KOPT-K1 (cell line): Measurements from ENCODE around the gene SIPA1.
A peak's percentile ranks its signal among the peaks of the same experiment; 100 is the strongest.

Source experiments
- H3K27ac ChIP-seq: fragments of 200-600 bp; sonication (generic); 2 replicates; pipeline ENCODE4 v1.5.1; 2016; ENCODE audit warnings: antibody characterized with exemption, mild to moderate bottlenecking, low read depth, low read length; ENCODE audit not compliant: poor library complexity, severe bottlenecking
- H3K36me3 ChIP-seq: fragments of 200-600 bp; sonication (generic); 2 replicates; pipeline ENCODE4 v1.5.1; 2017; ENCODE audit warnings: antibody characterized with exemption, mild to moderate bottlenecking, low read length, moderate library complexity; ENCODE audit not compliant: insufficient read depth
- H3K9me3 ChIP-seq: fragments of 200-600 bp; sonication (generic); 2 replicates; pipeline ENCODE4 v1.5.1; 2017; ENCODE audit warnings: antibody characterized with exemption, low read length, mild to moderate bottlenecking; ENCODE audit not compliant: insufficient read depth, poor library complexity, severe bottlenecking

SIPA1 gene

DNA sequence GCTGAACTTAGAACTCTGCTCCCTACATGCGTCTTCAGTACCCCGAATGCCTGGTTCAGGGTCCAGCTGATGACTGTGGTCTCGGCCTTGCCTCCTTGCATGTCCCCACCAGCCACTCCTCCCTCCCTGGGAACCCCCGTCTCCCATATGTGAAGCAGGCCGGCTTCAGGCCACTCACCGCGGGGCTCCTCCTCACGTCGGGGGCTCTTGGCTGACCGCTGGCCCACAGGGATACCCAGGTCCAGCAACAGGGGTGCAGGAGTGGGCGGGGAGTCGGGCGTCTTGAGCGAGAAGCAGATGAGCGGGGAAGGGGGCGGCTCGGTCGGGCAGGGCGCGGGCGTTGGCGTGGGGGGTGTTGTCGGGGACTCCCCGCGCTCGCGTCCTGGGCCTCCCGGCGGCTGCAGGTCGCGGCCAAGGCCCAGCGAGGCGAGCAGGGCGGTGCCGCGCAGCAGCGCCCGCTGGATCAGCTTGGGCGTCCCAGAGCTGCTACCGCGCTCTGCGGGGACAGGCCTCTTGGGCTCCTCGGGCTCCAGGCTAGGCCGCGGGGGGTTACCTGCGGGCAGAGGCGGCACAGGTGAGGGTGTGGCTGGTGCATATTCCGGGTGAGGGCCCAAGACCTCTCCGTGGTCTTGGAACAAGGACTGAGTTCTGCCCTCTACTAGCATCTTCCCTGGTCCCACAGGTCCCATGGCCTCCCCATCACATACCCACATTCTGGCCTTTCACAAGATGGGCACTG is 38.5 kb upstream of the SIPA1 start:
- H3K27ac ChIP-seq = no peak overlapping the region
- H3K9me3 ChIP-seq = no peaks in the 10 kb centered on the region
- H3K36me3 ChIP-seq = peaks cover 45% of the 10 kb centered on the region

DNA sequence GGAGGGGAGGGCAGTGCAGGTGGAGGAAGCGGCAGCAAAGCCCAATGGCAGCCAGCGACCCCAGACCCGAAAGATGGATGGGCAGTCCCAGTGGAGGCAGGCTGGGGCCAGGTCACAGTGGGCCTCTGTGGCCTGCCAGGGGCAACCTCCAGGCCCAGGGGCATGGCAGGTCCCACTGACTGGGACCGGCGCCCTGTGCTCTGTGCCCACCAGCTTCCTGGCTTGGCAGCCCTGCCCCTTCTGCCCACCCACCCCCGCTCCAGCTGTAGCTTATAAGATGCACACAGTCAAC is 38.0 kb upstream of the SIPA1 start:
- Histone ChIP-seq H3K9me3 (no peaks in the 10 kb centered on the region), H3K36me3 (peaks cover 50% of the 10 kb centered on the region), H3K27ac (no peak overlapping the region)

DNA sequence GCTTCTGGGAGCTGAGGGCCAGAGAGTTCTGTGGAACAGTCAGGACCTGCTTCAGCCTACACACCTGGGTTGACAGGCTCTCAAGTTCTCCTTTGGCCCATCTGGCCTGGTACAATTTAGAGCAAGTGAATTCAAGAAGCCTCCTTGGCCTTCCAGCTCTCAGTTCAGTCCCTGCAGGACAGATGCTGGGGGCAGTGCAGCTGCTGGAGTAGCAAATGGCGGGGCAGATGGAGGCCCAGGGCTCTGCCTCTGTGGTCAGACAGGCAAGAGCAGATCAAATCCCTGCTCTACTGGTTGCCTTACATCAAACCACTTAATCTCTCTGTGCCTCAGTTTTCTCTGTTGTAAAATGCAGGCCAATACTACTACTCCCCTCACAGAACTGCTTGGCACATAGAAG is 33.6 kb upstream of the SIPA1 start:
- no peaks in the 10 kb centered on the region for H3K9me3 ChIP-seq
- no peak overlapping the region for H3K27ac ChIP-seq
- H3K36me3 ChIP-seq = peaks cover 73% of the 10 kb centered on the region

DNA sequence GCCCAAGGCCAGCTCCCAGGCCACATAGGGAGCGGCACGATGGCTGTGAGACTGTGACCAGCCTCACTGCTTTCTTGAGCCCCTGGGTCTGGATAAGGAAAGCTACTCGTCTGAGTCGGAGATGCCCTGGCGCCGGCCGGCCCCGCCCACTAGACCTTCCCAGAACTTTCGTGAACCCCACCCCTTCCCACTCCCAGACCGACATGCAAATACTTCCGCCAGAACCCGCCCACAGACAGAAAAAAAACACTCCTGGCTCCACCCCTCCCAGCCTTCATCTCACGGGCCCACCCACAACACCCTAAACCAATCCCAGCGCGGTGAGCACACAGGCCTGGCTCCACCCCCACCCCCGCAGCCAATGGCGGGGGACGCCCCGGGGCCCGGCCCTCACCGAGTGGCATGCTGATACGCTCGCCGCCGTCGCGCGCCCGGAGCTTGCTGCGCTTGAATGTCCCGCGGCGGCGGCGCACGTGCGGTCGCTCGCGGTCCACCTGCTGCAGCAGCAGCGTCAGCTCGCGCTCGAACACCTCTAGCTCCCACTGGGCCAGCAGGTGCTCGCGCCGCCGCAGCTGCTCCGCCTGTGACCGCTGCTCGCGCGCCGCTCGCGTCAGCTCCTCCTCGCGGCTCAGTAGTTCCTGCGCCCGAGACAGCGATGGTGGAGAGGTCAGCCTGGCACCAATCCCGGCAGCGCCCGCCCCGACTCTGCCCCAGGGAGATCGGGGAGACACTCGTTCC is 30.9 kb upstream of the SIPA1 start:
- Histone ChIP-seq H3K9me3 (no peaks in the 10 kb centered on the region), H3K27ac (no peak overlapping the region), H3K36me3 (peaks cover 93% of the 10 kb centered on the region)

DNA sequence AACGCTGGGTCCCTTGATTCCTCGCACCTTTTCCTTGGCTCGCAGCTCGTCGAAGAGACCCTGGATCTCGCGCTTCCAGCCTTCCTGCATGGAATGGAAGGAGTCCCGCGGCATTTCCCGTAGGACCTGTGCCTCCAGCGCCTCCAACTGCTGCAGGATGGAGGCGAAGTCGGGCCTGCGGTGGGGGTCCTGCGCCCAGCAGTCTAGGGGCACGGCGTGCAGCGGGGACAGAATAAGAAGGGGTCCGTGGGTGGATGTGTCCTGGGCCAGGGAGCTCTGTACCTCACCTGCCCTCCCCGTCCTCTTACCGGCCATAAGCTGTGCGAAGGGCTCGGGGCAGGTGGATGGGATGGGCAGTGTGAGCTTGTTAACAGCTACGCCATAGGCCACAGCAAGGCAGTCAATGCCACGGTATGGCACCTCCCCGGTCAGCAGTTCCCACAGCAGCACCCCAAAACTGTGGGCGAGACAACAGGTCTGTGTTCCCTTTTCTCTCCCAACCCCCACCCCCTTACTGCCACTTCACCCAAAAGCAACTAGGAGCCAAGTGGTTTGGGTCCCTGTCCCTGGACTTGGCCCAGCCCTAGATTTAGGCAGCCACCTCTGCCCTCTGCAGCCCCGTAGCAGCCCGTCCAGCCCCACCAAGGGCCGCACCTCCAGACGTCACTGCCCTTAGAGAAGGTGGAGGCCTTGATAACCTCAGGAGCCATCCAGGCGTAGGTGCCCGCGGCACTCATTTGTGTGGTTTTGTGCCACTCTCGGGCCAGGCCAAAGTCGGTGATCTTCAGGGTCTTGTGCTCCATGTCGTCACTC is 30.1 kb upstream of the SIPA1 start:
- H3K36me3 ChIP-seq = peaks cover 99% of the 10 kb centered on the region

DNA sequence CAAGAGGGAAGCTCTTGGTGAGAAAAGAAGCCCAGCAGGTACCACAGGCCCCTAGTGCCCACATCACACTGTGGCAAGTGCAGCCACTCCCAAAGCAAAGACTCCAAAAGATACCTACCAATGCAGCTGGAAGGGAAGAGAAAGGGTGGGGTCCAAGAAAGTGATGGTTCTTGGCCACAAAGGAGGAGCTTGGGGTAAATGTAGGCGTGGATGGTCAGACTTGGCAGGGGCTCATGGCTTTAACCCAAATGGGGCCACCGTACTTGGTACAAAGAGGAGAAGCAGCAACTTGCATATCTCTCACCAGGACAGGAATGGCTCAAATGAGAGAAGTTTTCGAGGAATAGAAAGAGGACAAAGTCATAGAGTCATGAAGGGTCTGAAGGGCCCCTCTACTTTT is 28.7 kb upstream of the SIPA1 start:
- no peaks in the 10 kb centered on the region for H3K9me3 ChIP-seq
- H3K27ac ChIP-seq = no peak overlapping the region
- H3K36me3 ChIP-seq = peaks cover 85% of the 10 kb centered on the region

More for the DNA sequence above, 30.1 kb upstream of the SIPA1 start:
- no peaks in the 10 kb centered on the region for H3K9me3 ChIP-seq
- no peak overlapping the region for H3K27ac ChIP-seq

DNA sequence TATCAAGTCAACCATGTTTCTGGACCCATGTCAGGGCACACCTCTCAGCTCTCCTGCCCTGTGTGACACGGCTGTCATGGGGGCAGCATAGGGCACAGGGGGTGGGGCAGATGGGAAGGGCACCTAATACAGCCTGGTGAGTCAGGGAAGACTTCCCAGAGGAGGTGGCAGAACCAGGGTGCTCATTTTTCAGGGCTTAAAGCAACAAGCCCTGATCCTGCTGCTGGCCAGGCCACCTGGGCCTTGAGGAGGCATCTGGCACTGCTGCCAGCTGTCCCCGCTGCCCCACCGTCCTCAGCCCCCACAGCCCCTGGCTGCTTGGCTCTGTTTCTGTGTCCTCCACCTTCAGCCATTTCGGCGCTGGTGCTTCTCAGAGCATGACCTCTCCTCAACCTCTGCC is 28.2 kb upstream of the SIPA1 start:
- Histone ChIP-seq H3K36me3 (peaks cover 80% of the 10 kb centered on the region), H3K9me3 (no peaks in the 10 kb centered on the region), H3K27ac (no peak overlapping the region)

DNA sequence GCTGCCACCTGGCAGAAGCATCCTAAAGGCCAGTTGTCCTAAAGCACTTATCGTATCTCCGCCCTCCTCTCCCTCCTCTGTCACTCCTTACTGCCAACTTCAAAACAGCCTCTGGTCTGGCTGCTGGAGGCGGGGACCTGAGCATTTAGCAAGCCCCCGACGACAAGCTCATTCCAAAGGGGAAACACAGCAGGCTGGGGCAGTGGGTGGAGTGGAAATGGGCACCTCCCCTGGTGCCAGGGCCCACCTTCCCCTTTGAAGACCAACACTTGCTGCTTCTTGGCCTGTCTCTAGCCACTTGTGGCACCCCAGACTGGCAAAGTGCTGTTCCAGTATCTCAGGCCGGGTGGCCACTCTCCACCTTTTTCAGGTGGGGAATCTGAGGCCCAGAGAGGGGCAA is 27.5 kb upstream of the SIPA1 start:
- H3K27ac ChIP-seq = no peak overlapping the region
- H3K9me3 ChIP-seq = no peaks in the 10 kb centered on the region
- peaks cover 73% of the 10 kb centered on the region for H3K36me3 ChIP-seq

DNA sequence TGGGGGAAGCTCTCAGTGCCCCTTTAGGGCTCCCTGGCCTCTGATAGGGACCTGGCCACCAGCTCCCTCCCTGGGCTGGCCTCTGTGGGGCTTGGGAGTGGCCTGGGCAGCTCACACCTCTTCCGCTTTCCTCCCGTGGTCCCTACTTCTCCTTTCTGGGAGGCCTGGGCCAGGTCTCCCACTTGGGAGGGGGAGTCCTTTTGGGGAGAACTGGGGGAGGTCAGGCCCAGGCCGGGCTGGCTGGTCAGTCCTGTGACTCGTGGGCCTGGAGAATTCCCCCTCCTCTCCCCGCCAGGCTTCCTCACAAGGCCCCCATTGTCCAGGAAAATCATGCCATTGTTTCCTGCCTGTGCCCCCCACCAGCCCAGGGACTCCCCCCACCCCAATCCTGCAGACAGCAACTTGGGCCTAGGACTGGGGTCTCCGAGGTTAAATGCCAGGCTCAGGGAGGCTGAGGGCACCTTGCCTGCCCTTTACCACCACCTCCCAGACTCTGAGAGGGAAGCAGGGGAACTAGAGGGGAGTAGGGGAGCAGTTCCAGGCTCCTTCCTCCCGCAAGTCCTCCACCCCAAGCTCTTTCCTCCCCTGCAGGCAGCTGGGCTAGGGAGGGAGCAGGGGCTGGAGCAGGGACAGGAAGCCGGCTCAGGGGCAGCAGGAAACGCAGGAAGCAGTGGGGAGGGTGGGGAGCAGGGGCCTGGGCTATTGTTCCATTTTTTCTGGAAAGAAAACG is 26.7 kb upstream of the SIPA1 start:
- no peaks in the 10 kb centered on the region for H3K9me3 ChIP-seq
- H3K27ac ChIP-seq = no peak overlapping the region
- peaks cover 65% of the 10 kb centered on the region for H3K36me3 ChIP-seq

DNA sequence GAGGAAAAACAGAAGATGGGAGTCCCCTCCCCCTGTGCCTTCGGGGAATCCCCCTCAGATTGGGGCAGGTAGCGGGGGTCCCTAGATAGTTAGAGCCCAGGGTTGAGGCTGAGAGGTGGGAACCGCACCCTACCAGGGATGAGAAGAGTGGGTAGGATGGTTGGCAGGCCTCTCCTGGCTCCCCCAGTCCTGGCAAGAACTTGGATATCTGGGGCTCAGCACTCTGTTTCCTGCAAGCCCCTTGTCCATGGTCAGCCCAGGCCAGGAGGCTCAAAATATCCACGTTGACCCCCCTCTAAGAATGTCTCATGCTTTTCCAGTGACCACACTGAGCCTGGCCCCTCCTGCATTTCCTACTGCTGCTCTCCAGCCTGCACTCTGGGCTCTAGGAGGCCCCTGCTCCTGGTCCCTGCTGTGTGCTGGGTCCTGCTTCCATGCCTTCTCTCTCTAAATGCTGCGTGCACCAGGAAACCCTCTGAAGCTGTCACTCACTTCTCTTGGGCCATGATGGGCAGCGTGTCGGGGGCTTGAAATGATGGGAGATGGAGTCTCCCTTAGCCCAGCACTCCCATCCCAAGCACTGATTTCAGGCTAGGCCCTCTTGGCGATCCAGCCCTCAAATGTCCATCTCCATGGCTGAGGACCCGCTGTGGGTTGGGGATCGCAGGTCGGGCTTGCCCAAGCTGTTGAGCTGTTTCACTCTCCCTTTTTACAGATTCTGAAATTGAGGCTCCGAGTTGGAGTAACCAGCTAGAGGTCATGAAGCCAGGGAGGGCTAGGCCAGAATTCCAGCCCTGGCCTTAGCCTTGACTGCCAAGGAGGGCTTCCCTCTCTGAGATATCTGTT is 25.9 kb upstream of the SIPA1 start:
- H3K36me3 ChIP-seq = peaks cover 59% of the 10 kb centered on the region
- no peak overlapping the region for H3K27ac ChIP-seq
- no peaks in the 10 kb centered on the region for H3K9me3 ChIP-seq

DNA sequence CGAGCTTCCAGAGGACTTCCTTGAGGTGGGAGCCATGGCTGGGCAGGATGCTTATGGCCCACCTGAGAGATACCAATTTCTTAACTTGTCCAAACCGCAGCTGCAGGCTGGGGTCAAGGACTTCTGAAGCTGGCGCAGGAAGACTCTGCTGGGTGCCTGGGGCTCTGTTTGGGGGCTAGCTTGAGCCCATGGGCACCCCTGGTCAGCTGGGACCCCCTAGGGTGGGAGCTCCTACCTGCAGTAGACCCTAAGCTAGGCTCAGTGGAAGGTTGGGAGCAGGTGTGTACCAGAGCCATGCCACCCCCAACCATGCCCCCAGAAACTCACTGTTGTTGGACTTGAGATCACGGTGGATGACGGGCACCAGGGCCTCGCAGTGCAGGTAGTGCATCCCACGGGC is 25.2 kb upstream of the SIPA1 start:
- Histone ChIP-seq H3K9me3 (no peaks in the 10 kb centered on the region), H3K27ac (peak overlapping the region; percentile 90), H3K36me3 (peaks cover 59% of the 10 kb centered on the region)

DNA sequence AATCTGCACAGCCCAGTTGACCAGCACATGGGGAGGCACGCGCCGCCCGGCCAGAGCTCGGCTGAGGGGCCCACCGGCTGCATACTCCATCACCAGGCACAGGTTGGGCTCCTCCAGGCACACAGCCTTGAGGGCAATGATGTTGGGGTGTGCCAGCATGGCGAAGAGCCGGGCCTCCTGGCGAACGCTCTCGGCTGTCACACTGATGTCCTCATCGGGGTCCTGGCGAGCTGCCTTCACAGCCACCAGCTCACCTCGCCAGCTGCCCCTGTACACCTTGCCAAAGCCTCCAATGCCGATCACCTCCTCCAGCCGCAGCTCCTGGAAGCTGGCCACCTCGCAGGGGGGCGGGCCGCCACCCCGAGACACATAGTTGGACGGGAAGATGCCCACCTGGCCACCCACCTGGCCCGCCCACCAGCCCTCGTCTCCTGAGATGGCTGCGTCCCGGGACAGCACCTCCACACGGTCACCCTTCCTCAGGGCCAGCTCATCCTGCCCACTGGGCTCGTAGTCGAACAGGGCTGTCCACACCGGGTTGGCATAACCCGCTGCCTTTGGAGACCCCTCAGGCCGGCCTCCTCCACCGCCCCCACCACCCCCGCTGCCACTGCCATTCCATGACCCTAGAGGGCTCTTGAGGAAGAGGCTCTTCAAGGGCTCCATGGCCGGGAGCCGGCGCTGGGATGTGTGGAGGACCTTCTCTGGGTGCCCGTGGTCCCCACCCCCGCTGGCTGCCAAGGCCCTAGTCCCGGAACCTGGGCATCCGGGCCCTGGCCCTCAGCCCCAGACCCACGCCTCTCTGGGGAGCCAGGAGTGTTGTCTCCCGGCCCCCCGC is 24.6 kb upstream of the SIPA1 start:
- Histone ChIP-seq H3K27ac (peak overlapping the region; percentile 90), H3K36me3 (peaks cover 59% of the 10 kb centered on the region)

DNA sequence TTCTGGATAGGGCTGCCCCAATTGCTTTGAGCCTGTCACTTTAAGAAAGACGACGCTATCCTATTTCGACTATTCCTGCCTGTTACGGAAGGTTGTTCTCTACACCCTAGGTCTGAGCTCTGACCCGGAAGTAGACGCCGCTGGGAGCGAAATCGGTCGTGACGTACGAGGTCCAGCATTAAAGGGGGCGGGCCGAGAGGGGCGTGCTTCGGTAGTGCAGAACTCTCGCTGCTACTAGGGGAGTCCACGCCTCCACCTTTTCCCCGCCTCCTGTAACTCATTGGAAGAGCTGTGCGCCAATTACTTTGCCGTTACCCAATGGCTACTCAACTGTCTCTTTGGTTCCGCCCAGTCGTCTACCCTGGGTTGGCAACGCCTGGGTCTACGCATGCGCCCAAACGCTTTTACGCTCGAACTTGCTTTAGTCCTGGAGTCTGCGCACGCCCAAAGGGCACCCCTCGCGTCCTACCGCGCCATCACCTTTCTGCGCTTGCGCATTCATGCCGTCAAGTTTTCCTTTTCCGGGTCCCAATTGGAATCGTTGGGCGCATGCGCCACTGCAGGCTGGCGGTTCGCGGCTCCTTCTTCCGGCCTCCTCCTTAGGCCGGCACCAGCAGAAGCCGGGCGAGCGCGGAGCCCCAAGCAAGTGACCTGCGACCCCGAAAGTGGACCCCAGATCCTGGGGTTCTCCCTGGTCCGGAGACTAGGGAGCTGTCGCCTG is 22.5 kb upstream of the SIPA1 start, which contains the start of gene PCNX3:
Gene PCNX3 (plus strand): TSS at position 548 of the 721 bp plus-strand sequence. CDS start 536 bp downstream, outside the sequence.
- H3K9me3 ChIP-seq = no peaks in the 10 kb centered on the region
- peak within 1 kb of the TSS; percentile 90 for H3K27ac ChIP-seq
- peaks cover 59% of the 10 kb centered on the region for H3K36me3 ChIP-seq

More for the DNA sequence above, 24.6 kb upstream of the SIPA1 start:
- H3K9me3 ChIP-seq = no peaks in the 10 kb centered on the region
